Stimulated activated naive CD8-positive, alpha-beta T cell treated with anti-CD3 and anti-CD28 coated beads, Interleukin-15, Interleukin-2, amounts not matched to agents 100 ng/mL and 50 ng/mL, for 24 hours (primary cell): ENCODE data around the gene WDR55.
"Not testable (repeated sequence)": the region's sequence is repeated elsewhere in the genome, so short reads cannot be mapped to it uniquely, and the experiment has no call there.

Experiments
- H3K27ac Mint-ChIP-seq: one replicate; pipeline ENCODE4 v1.8.0; 2021; ENCODE audit warnings: mild to moderate bottlenecking, mixed read lengths
- H3K27me3 Mint-ChIP-seq: one replicate; pipeline ENCODE4 v1.8.0; 2021; ENCODE audit warnings: mixed read lengths
- H3K36me3 Mint-ChIP-seq: one replicate; pipeline ENCODE4 v1.8.0; 2021; ENCODE audit warnings: low read depth, mixed read lengths
- H3K4me1 Mint-ChIP-seq: one replicate; pipeline ENCODE4 v1.8.0; 2021; ENCODE audit warnings: low read depth, mixed read lengths
- H3K4me3 Mint-ChIP-seq: one replicate; pipeline ENCODE4 v1.8.0; 2021; ENCODE audit warnings: mild to moderate bottlenecking, mixed read lengths
- H3K9me3 Mint-ChIP-seq: one replicate; pipeline ENCODE4 v1.8.0; 2021; ENCODE audit warnings: mixed read lengths

WDR55 gene, protein sequence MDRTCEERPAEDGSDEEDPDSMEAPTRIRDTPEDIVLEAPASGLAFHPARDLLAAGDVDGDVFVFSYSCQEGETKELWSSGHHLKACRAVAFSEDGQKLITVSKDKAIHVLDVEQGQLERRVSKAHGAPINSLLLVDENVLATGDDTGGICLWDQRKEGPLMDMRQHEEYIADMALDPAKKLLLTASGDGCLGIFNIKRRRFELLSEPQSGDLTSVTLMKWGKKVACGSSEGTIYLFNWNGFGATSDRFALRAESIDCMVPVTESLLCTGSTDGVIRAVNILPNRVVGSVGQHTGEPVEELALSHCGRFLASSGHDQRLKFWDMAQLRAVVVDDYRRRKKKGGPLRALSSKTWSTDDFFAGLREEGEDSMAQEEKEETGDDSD

DNA sequence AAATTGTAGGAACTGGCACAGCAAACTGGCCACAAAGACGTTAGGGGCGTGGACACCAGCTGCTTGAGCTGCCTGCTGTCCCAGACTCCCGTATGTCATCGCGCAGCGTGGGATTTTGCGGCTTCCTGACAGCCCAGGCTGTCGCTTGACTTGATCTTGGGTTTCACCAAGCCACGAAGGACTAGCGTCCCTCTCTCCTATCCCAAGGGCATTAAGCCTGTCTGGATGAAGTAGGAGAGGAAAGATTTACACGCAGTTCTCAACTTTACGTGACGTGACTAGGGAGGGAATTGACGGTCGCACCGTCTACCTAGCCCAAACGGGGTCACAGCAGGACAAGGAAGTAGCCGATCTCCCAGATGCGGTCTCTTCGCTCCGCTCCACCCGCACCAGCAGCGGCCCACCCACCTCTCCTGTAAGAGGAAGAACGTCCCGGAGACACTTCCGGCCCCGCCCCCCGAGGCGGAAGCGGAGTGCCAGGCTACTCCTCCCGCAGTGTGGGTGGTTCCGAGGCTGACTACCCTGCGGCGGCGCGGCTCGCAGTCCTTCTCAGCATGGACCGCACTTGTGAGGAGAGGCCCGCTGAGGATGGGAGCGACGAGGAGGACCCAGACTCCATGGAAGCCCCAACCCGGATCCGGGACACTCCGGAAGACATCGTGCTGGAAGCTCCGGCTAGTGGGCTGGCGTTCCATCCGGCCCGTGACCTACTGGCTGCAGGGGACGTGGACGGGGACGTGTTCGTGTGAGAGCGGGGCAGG, at the start of gene WDR55:
Gene WDR55, plus strand, starts transcription at position 546 of the 761 bp plus-strand sequence. Its CDS starts 9 bp downstream, at position 555.
- Mint-ChIP-seq H3K36me3 (peaks cover 74% of the 10 kb centered on the region), H3K4me3 (peak within 1 kb of the TSS; percentile 99), H3K27me3 (no peaks in the 10 kb centered on the region), H3K9me3 (no peaks in the 10 kb centered on the region), H3K4me1 (peaks cover 41% of the 10 kb centered on the region), H3K27ac (peak within 1 kb of the TSS; percentile 98)

DNA sequence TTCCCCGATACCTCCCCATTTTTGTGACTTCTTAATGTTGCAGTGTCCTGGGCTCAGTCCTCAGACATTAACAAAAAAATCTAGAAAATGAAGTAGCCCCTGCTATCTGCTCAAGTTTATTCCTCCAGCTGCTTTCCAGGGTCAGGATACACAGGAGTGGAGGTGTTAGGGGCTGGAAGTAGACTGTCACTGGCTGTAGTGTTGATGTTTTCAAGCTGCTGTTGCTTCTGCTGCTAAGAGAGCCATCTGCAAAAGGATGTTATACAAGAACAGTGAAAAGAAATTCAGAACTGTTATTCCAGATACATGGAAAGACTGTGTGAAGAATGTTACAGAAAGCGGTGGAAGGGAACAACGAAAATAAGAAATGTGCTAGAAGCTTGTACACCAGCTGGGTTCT, 42.4 kb upstream of the WDR55 start:
- H3K9me3 Mint-ChIP-seq = no peaks in the 10 kb centered on the region
- no peaks in the 10 kb centered on the region for H3K4me1 Mint-ChIP-seq
- no peak overlapping the region for H3K4me3 Mint-ChIP-seq
- peaks cover 25% of the 10 kb centered on the region for H3K27me3 Mint-ChIP-seq
- no peak overlapping the region for H3K27ac Mint-ChIP-seq
- H3K36me3 Mint-ChIP-seq = no peaks in the 10 kb centered on the region

DNA sequence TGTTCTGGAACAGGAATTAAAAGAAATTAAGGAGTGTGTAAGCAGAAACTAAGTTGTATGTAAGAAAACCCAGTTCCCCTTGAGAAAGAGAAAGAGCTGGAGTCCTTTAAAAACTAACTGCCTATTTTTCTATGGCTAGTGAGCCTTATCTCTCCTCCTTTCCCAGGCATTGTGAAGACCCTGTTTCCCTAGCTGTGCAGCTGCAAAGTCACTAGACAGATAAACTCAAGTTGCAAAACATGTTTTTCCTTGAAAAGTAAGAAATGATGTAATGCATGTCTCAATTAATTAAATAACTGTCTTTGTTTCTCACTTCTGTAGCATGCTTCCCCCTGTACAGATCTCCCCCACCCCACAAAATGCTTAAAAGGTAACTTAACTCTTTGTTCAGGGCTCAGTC, 41.6 kb upstream of the WDR55 start:
- H3K4me3 Mint-ChIP-seq, H3K36me3 Mint-ChIP-seq, H3K9me3 Mint-ChIP-seq, H3K4me1 Mint-ChIP-seq, H3K27ac Mint-ChIP-seq: not testable (repeated sequence)
- H3K27me3 Mint-ChIP-seq = peaks cover 26% of the 10 kb centered on the region

DNA sequence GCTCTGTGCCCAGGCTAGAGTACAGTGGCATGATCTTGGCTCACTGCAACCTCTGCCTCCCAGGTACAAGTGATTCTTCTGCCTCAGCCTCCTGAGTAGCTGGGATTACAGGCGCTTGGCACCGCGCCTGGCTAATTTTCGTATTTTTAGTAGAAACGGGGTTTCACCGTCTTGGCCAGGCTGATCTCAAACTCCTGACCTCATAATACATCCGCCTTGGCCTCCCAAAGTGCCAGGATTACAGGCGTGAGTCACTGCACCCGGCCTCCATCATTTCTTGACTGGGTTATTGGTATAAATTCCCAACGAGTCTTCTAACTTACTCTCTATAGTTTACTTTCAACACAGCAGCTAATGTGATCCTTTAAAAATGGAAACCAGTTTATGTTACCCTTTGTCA, 39.8 kb upstream of the WDR55 start:
- not testable (repeated sequence) for H3K4me1 Mint-ChIP-seq, H3K9me3 Mint-ChIP-seq, H3K27ac Mint-ChIP-seq, H3K4me3 Mint-ChIP-seq, H3K36me3 Mint-ChIP-seq
- H3K27me3 Mint-ChIP-seq = peaks cover 25% of the 10 kb centered on the region

DNA sequence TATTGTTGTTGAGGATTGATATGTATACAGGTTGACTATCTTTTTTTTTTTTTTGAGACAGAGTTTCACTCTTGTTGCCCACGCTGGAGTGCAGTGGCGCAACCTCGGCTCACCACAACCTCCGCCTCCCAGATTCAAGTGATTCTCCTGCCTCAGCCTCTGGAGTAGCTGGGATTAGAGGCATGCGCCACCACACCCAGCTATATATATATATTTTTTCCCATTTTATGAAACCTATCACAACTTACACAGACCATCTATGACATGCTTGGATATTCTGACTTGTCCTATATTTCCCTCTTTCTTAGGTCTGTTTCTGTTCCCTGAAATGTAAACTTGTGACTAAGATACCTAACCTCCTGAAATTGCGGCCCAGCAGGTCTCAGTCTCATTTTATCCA, 36.7 kb upstream of the WDR55 start:
- peaks cover 13% of the 10 kb centered on the region for H3K4me1 Mint-ChIP-seq
- H3K27me3 Mint-ChIP-seq = peaks cover 17% of the 10 kb centered on the region
- H3K9me3 Mint-ChIP-seq = peaks cover 3% of the 10 kb centered on the region
- H3K4me3 Mint-ChIP-seq = no peak overlapping the region
- H3K27ac Mint-ChIP-seq = no peak overlapping the region
- peaks cover 3% of the 10 kb centered on the region for H3K36me3 Mint-ChIP-seq

DNA sequence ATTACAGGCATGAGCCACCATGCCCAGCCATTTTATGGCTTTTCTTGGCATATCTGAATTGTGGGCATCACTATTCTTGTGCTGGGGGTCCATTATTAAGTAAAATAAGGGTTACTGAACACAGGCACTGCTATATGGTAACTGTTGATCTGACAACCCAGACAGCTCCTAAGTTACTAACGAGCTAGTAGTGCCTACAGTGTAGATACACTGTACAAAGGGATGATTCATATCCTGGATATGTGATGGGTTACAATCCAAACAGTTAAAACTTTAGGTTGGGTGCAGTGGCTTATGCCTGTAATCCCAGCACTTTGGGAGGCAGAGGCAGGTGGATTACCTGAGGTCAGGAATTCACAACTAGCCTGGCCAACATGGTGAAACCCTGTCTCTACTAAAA, 36.0 kb upstream of the WDR55 start:
- H3K4me1 Mint-ChIP-seq = peaks cover 19% of the 10 kb centered on the region
- H3K36me3 Mint-ChIP-seq = peaks cover 3% of the 10 kb centered on the region
- peaks cover 3% of the 10 kb centered on the region for H3K9me3 Mint-ChIP-seq
- H3K27ac Mint-ChIP-seq = no peak overlapping the region
- peaks cover 23% of the 10 kb centered on the region for H3K27me3 Mint-ChIP-seq
- H3K4me3 Mint-ChIP-seq = no peak overlapping the region

DNA sequence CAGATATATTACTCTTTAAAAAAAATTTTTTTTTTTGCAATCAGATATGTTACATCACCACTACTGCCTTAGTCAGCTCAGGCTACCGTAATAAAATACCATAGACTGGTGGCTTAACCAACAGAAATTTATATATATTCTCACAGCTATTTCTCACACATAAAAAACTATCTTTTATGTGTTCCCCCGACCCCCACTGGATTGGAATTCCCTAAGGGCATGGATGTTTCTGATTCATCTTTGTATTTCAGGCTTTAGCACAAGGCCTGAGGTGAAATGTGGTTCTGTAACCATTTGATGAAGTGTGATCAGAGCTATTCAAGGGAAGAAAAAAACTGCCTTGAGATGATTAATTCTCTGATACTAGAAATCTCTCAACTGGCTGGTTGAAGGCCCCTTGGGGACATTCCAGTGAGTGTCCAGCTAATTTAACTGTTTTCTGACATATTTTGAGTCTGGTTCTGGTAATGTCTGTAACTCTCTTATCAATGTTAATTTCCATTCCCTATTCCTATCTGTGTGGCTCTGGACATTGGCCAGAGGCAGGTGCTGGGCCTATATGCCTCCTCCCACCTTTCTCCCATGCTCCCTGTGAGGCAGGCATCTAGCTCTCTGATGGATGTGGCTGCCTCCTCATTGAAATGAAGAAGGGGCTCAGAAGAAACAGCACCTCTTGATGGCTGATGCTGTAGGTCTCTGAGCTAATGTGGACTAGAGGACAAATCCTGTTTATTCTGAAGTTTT, 34.2 kb upstream of the WDR55 start:
- no peak overlapping the region for H3K27ac Mint-ChIP-seq
- H3K36me3 Mint-ChIP-seq = peaks cover 3% of the 10 kb centered on the region
- H3K9me3 Mint-ChIP-seq = peaks cover 3% of the 10 kb centered on the region
- peaks cover 23% of the 10 kb centered on the region for H3K27me3 Mint-ChIP-seq
- H3K4me1 Mint-ChIP-seq = peaks cover 30% of the 10 kb centered on the region
- H3K4me3 Mint-ChIP-seq = no peak overlapping the region

DNA sequence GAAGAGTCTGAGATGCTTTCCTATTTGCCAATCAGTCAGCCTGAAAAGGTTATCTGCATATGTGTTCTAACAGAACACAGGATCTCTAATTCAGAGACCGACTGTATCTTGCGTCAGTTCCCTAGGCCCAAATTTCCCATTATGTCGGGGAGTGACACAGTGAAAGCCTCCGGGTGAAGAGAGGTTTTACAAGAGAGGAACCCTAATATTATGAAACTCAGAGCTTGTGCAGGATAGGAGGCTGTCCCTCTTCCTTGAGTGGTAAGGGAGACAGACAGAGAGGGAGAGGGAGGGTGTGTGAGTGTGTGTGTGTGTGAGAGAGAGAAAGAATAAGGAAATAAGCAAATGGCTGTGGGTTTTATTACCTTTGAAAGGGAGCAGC, 33.7 kb upstream of the WDR55 start:
- H3K4me1 Mint-ChIP-seq = peaks cover 30% of the 10 kb centered on the region
- peaks cover 23% of the 10 kb centered on the region for H3K27me3 Mint-ChIP-seq
- peaks cover 3% of the 10 kb centered on the region for H3K36me3 Mint-ChIP-seq
- no peak overlapping the region for H3K4me3 Mint-ChIP-seq
- peaks cover 3% of the 10 kb centered on the region for H3K9me3 Mint-ChIP-seq
- no peak overlapping the region for H3K27ac Mint-ChIP-seq

DNA sequence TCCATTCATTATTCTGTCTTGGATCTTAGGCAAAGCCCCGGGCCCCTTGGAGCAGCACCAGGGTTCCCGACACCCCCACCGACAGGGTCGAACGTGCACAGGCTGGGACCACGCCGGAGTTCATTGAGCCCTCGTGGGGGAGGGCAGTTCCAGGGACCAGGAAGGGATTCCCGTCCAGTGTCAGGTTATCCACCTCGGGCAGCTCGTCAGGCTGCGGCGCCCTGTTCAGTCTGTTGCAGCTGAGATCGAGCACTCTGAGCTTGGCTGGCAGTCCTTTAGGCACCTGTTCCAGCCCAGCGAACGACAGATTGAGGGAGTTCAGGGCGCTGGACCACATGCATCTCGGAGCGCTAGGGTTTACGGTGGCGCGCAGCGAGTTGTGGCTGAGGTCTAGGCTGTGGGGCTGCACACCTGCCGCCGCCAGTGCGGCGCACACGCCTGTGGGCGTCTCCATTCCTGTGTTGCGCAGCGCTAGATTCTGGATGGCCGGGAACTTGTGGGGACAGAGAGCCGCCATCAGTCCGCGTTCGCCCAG, 32.8 kb upstream of the WDR55 start:
- H3K36me3 Mint-ChIP-seq = peaks cover 3% of the 10 kb centered on the region
- peaks cover 30% of the 10 kb centered on the region for H3K4me1 Mint-ChIP-seq
- H3K9me3 Mint-ChIP-seq = peaks cover 3% of the 10 kb centered on the region
- H3K27ac Mint-ChIP-seq = no peak overlapping the region
- H3K27me3 Mint-ChIP-seq = peaks cover 21% of the 10 kb centered on the region
- peak overlapping the region; percentile 83 for H3K4me3 Mint-ChIP-seq

DNA sequence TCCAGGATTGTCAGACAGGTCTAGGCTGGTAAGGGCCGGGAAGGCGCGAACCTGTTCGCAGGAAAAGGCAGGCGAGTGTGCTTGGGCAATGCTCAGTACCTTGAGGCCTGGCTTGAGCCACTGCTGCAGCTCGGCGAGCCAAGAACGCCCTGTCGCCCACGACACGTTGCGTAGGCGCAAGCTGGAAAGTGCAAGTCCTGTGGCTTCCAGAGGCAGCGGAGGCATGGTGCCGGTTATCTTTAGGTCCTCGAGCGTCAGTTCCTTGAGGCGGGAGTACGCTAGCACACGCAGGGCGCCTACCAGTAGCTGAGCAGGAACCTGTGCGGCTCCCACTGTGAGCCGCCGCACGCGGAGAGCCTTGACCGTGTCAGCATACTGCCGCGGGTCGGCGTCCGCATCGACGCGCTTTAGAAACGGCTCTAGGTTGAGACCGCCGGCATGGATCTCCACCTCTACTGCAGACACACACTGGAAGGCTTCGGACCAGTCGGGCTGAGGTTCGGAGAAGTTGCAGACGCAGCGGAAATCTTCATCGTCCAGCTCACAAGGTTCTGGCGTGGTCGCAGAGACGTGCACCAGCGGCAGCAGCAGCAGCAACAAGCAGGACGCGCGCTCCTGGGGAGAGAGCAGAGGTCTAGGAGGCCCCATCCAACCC, 32.2 kb upstream of the WDR55 start:
- Mint-ChIP-seq H3K4me1 (peaks cover 30% of the 10 kb centered on the region), H3K4me3 (peak overlapping the region; percentile 83), H3K27ac (peak overlapping the region; percentile 55), H3K9me3 (peaks cover 3% of the 10 kb centered on the region), H3K27me3 (peaks cover 19% of the 10 kb centered on the region), H3K36me3 (peaks cover 3% of the 10 kb centered on the region)

DNA sequence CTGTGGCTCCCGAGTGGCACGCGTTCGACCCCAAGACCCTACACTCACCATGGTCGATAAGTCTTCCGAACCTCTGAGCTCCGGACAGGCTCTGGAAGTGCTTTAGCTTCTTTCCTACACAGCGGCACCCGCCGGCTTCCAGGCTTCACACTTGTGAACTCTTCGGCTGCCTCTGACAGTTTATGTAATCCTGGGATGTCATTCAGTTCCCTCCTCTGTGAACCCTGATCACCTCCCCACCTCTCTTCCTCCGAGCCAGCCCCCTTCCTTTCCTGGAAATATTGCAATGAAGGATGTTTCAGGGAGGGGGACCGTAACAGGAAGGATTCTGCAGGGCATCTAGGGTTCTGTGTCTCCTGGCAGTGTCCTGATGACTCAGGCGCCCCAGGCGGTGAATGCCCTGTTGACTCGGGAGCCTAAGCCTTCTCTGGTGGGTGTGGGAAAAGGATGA, 31.7 kb upstream of the WDR55 start, which contains the start of gene CD14:
Gene CD14, minus strand, starts transcription at position 155 of the 451 bp plus-strand sequence. Its CDS starts 104 bp downstream, at position 51.
- peaks cover 18% of the 10 kb centered on the region for H3K27me3 Mint-ChIP-seq
- peak within 1 kb of the TSS; percentile 83 for H3K4me3 Mint-ChIP-seq
- peaks cover 3% of the 10 kb centered on the region for H3K36me3 Mint-ChIP-seq
- peaks cover 31% of the 10 kb centered on the region for H3K4me1 Mint-ChIP-seq
- peaks cover 3% of the 10 kb centered on the region for H3K9me3 Mint-ChIP-seq
- H3K27ac Mint-ChIP-seq = peak within 1 kb of the TSS; percentile 55

DNA sequence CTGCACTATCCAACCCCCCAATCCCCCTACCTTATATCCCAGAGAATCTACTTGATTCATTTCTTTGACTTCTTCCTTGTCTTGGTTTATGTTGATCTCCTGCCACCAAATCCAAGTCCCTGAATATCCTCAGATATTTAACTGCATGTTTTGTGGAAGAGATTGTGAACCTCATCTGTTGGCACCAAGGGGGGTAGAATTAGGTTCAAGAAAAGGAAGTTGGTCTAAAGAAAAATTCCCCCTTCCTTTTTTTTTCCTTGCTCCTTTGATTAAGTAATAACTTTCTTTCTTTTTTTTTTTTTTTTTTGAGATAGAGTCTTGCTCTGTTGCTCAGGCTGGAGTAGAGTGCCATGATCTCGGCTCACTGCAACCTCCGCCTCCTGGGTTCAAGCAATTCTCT, 31.2 kb upstream of the WDR55 start:
- Mint-ChIP-seq H3K9me3 (no peaks in the 10 kb centered on the region), H3K4me3 (peak overlapping the region; percentile 83), H3K27ac (peak overlapping the region; percentile 16)

DNA sequence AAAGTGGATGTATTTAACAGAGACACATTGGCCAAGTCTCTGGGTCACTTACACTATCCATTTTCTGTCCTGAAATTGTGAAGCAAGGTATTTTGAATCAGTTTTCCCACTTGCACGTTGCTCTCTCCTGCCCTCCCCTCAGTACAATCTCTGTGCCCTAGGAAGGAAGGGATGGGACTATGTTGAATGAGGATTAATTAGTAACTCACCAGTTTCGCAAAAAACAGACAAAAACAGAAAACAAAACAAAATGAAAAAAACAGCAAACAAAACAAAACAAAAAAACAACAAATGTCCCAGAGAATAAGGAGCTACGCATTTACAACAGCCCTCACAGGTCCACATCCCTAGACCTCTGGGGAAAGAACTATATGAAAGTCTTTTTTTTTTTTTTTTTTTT, 30.6 kb upstream of the WDR55 start:
- Mint-ChIP-seq H3K9me3 (no peaks in the 10 kb centered on the region), H3K27ac (no peak overlapping the region), H3K27me3 (peaks cover 16% of the 10 kb centered on the region), H3K4me3 (no peak overlapping the region), H3K4me1 (peaks cover 40% of the 10 kb centered on the region), H3K36me3 (no peaks in the 10 kb centered on the region)

More for the DNA sequence above, 31.2 kb upstream of the WDR55 start:
- peaks cover 34% of the 10 kb centered on the region for H3K4me1 Mint-ChIP-seq
- H3K36me3 Mint-ChIP-seq = no peaks in the 10 kb centered on the region
- H3K27me3 Mint-ChIP-seq = peaks cover 16% of the 10 kb centered on the region
